Loucy (cell line): Measurements from ENCODE around the gene ATP8A1.

Source experiments
- EZH2phosphoT487 ChIP-seq: fragments of 200-600 bp; IDR thresholded peaks from 2 replicates; pipeline ENCODE4 v1.6.1; 2018; ENCODE audit warnings: antibody characterized with exemption, mild to moderate bottlenecking, moderate library complexity, borderline replicate concordance
- TF ChIP-seq, protein P1 (sequence below): fragments of 200-600 bp; sonication (generic); conservative IDR thresholded peaks from 2 replicates; pipeline ENCODE4 v1.5.1; 2014; ENCODE audit warnings: mild to moderate bottlenecking, antibody characterized with exemption, low read length

GRCh38 chr4:42454755-42455420 is 202.0 kb downstream of the ATP8A1 start:
- TF ChIP-seq, protein P1, sequence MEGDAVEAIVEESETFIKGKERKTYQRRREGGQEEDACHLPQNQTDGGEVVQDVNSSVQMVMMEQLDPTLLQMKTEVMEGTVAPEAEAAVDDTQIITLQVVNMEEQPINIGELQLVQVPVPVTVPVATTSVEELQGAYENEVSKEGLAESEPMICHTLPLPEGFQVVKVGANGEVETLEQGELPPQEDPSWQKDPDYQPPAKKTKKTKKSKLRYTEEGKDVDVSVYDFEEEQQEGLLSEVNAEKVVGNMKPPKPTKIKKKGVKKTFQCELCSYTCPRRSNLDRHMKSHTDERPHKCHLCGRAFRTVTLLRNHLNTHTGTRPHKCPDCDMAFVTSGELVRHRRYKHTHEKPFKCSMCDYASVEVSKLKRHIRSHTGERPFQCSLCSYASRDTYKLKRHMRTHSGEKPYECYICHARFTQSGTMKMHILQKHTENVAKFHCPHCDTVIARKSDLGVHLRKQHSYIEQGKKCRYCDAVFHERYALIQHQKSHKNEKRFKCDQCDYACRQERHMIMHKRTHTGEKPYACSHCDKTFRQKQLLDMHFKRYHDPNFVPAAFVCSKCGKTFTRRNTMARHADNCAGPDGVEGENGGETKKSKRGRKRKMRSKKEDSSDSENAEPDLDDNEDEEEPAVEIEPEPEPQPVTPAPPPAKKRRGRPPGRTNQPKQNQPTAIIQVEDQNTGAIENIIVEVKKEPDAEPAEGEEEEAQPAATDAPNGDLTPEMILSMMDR = no peak
- TF ChIP-seq EZH2phosphoT487 = no peak
